ENCODE data around the gene POLR3E. TPM values are rescaled to one million over a fixed set of nuclear protein-coding genes. Genes with fewer than 3 reads are reported as not detected.

The POLR3E gene
- total RNA-seq, 1 donor from 2014 or later = 69.6 TPM

GRCh38 chr16:22373662-22374310, 76.6 kb downstream of the POLR3E start:
- Mint-ChIP-seq H3K4me3 (ENCODE audit: low read depth) (peak overlapping the region; percentile 92), H3K36me3 (ENCODE audit: insufficient read depth) (no peaks in the 10 kb centered on the region), H3K27me3 (peaks cover 9% of the 10 kb centered on the region), H3K4me1 (ENCODE audit: low read depth) (peaks cover 24% of the 10 kb centered on the region), H3K27ac (peak overlapping the region; percentile 49), H3K9me3 (ENCODE audit: low read depth) (no peaks in the 10 kb centered on the region)
- no peak for TF ChIP-seq CTCF (IDR thresholded peaks at IDR 0.05; ENCODE audit: unreplicated experiment)
- peak; percentile 25 for DNase-seq (ENCODE audit: low spot score, unreplicated experiment)

GRCh38 chr16:22374311-22375116, 77.3 kb downstream of the POLR3E start, which contains the start of gene CDR2:
Gene CDR2, minus strand, starts transcription at chr16:22374619. Its CDS starts 310 bp downstream, at chr16:22374309.
- no peak for TF ChIP-seq CTCF (IDR thresholded peaks at IDR 0.05; ENCODE audit: unreplicated experiment)
- no peaks in the 10 kb centered on the region for H3K36me3 Mint-ChIP-seq (ENCODE audit: insufficient read depth)
- H3K4me1 Mint-ChIP-seq (ENCODE audit: low read depth) = peaks cover 16% of the 10 kb centered on the region
- peak within 1 kb of the TSS; percentile 92 for H3K4me3 Mint-ChIP-seq (ENCODE audit: low read depth)
- DNase-seq (ENCODE audit: low spot score, unreplicated experiment) = peak; percentile 96
- peaks cover 9% of the 10 kb centered on the region for H3K27me3 Mint-ChIP-seq
- H3K27ac Mint-ChIP-seq = peak within 1 kb of the TSS; percentile 92
- H3K9me3 Mint-ChIP-seq (ENCODE audit: low read depth) = no peaks in the 10 kb centered on the region

- no peaks in the 10 kb centered on the region for H3K9me3 Mint-ChIP-seq (ENCODE audit: low read depth)
- H3K36me3 Mint-ChIP-seq (ENCODE audit: insufficient read depth) = no peaks in the 10 kb centered on the region
- peaks cover 16% of the 10 kb centered on the region for H3K4me1 Mint-ChIP-seq (ENCODE audit: low read depth)
- no peak for DNase-seq (ENCODE audit: low spot score, unreplicated experiment)
- peaks cover 9% of the 10 kb centered on the region for H3K27me3 Mint-ChIP-seq
- H3K27ac Mint-ChIP-seq = peak overlapping the region; percentile 92
- no peak for TF ChIP-seq CTCF (IDR thresholded peaks at IDR 0.05; ENCODE audit: unreplicated experiment)
- H3K4me3 Mint-ChIP-seq (ENCODE audit: low read depth) = peak overlapping the region; percentile 92
Observed at GRCh38 chr16:22375117-22375962, 78.1 kb downstream of the POLR3E start.

GRCh38 chr16:22375963-22376640, 78.9 kb downstream of the POLR3E start:
- Mint-ChIP-seq H3K27me3 (peaks cover 9% of the 10 kb centered on the region), H3K4me3 (ENCODE audit: low read depth) (peak overlapping the region; percentile 11)

More at GRCh38 chr16:22375963-22376640, 78.9 kb downstream of the POLR3E start:
- Mint-ChIP-seq H3K36me3 (ENCODE audit: insufficient read depth) (no peaks in the 10 kb centered on the region), H3K9me3 (ENCODE audit: low read depth) (no peaks in the 10 kb centered on the region), H3K4me1 (ENCODE audit: low read depth) (peaks cover 16% of the 10 kb centered on the region), H3K27ac (no peak overlapping the region)
- no peak for DNase-seq (ENCODE audit: low spot score, unreplicated experiment)
- no peak for TF ChIP-seq CTCF (IDR thresholded peaks at IDR 0.05; ENCODE audit: unreplicated experiment)

Measured in progenitor cell of endocrine pancreas (in vitro differentiated cells).